SK-N-SH treated with all-trans-retinoic acid at 6 μM for 48 hours (cell line): ENCODE results near the gene GABPA.

Experiments used
- ATAC-seq: fragments of 200-7000 bp; cut with Tn5 transposase; 3 replicates; pipeline ENCODE4 v1.9.1; 2020; ENCODE audit warnings: mild to moderate bottlenecking, moderate library complexity
- ARNTL ChIP-seq: fragments of 450-650 bp; formaldehyde crosslinking; IDR thresholded peaks from 2 replicates; pipeline ENCODE4 v1.5.0; 2020; ENCODE audit warnings: low read depth, mild to moderate bottlenecking, moderate library complexity, borderline replicate concordance
- BACH2 ChIP-seq: fragments of 250-450 bp; sonication (Bioruptor Pico); IDR thresholded peaks from 2 replicates; pipeline ENCODE4 v1.9.0; 2021; ENCODE audit warnings: mild to moderate bottlenecking, borderline replicate concordance
- CSDC2 ChIP-seq: fragments of 250-450 bp; sonication (Bioruptor Pico); IDR thresholded peaks from 2 replicates; pipeline ENCODE4 v1.5.0; 2020; ENCODE audit warnings: mild to moderate bottlenecking, moderate library complexity
- CSRNP3 ChIP-seq: fragments of 250-450 bp; sonication (Bioruptor Pico); IDR thresholded peaks from 2 replicates; pipeline ENCODE4 v1.5.1; 2021; ENCODE audit warnings: mild to moderate bottlenecking, moderate library complexity
- ESRRG ChIP-seq: fragments of 250-450 bp; sonication (Bioruptor Pico); IDR thresholded peaks from 2 replicates; pipeline ENCODE4 v1.6.1; 2021; ENCODE audit warnings: mild to moderate bottlenecking
- GLIS3 ChIP-seq: fragments of 250-450 bp; sonication (Bioruptor Pico); IDR thresholded peaks from 2 replicates; pipeline ENCODE4 v1.5.0; 2020; ENCODE audit warnings: mild to moderate bottlenecking, moderate library complexity
- ISL1 ChIP-seq: fragments of 250-450 bp; sonication (Bioruptor Pico); IDR thresholded peaks from 2 replicates; pipeline ENCODE4 v2.1.2; 2022; ENCODE audit warnings: mild to moderate bottlenecking, moderate library complexity
- OSR1 ChIP-seq: fragments of 250-450 bp; sonication (Bioruptor Pico); IDR thresholded peaks from 2 replicates; pipeline ENCODE4 v1.8.0; 2022; ENCODE audit warnings: moderate library complexity, mild to moderate bottlenecking, inconsistent platforms
- PATZ1 ChIP-seq: fragments of 250-450 bp; sonication (Bioruptor Pico); IDR thresholded peaks from 2 replicates; pipeline ENCODE4 v1.8.0; 2020; ENCODE audit warnings: mild to moderate bottlenecking, moderate library complexity, borderline replicate concordance
- POU6F1 ChIP-seq: fragments of 250-450 bp; sonication (Bioruptor Pico); IDR thresholded peaks from 2 replicates; pipeline ENCODE4 v1.8.0; 2021; ENCODE audit warnings: low read depth, mild to moderate bottlenecking, moderate library complexity, borderline replicate concordance
- PPARA ChIP-seq: fragments of 250-450 bp; sonication (Bioruptor Pico); IDR thresholded peaks from 2 replicates; pipeline ENCODE4 v1.5.0; 2020; ENCODE audit warnings: mild to moderate bottlenecking, borderline replicate concordance
- RARB ChIP-seq: fragments of 250-450 bp; sonication (Bioruptor Pico); IDR thresholded peaks from 2 replicates; pipeline ENCODE4 v1.8.0; 2021; ENCODE audit warnings: mild to moderate bottlenecking, moderate library complexity
- TCF4 ChIP-seq: fragments of 250-450 bp; sonication (Bioruptor Pico); IDR thresholded peaks from 2 replicates; pipeline ENCODE4 v1.8.0; 2021; ENCODE audit warnings: mild to moderate bottlenecking, moderate library complexity, borderline replicate concordance
- TOX ChIP-seq: fragments of 250-450 bp; sonication (Bioruptor Pico); IDR thresholded peaks from 2 replicates; pipeline ENCODE4 v1.8.0; 2021; ENCODE audit warnings: mild to moderate bottlenecking, moderate library complexity, borderline replicate concordance
- ZC3H10 ChIP-seq: fragments of 250-450 bp; sonication (Bioruptor Pico); IDR thresholded peaks from 2 replicates; pipeline ENCODE4 v1.5.1; 2021; ENCODE audit warnings: mild to moderate bottlenecking, moderate library complexity
- ZFP3 ChIP-seq: fragments of 250-450 bp; sonication (Bioruptor Pico); IDR thresholded peaks from 2 replicates; pipeline ENCODE4 v1.5.0; 2020; ENCODE audit warnings: mild to moderate bottlenecking, moderate library complexity
- ZFP30 ChIP-seq: fragments of 450-650 bp; formaldehyde crosslinking; IDR thresholded peaks from 2 replicates; pipeline ENCODE4 v1.5.0; 2022; ENCODE audit warnings: mild to moderate bottlenecking, moderate library complexity
- ZNF565 ChIP-seq: fragments of 450-650 bp; formaldehyde crosslinking; conservative IDR thresholded peaks from 2 replicates; pipeline ENCODE4 v1.5.0; 2020; ENCODE audit warnings: low read depth, mild to moderate bottlenecking, moderate library complexity
- ZNF70 ChIP-seq: fragments of 450-650 bp; formaldehyde crosslinking; IDR thresholded peaks from 2 replicates; pipeline ENCODE4 v1.5.0; 2020; ENCODE audit warnings: mild to moderate bottlenecking, moderate library complexity
- ZNF8 ChIP-seq: fragments of 450-650 bp; formaldehyde crosslinking; IDR thresholded peaks from 2 replicates; pipeline ENCODE4 v1.5.0; 2020; ENCODE audit warnings: mild to moderate bottlenecking, moderate library complexity

GABPA gene

GRCh38 chr21:25737421-25737820 lies 2.6 kb downstream of the GABPA start:
- no peak for ATAC-seq
- no peak for TF ChIP-seq CSDC2 (CRISPR knock-in tag)
- no peak for TF ChIP-seq RARB (CRISPR knock-in tag)
- no peak for TF ChIP-seq GLIS3 (CRISPR knock-in tag)
- TF ChIP-seq OSR1 (CRISPR knock-in tag) = no peak
- no peak for TF ChIP-seq POU6F1
- no peak for TF ChIP-seq PATZ1 (CRISPR knock-in tag)
- no peak for TF ChIP-seq TCF4
- no peak for TF ChIP-seq ZNF70 (CRISPR knock-in tag)
- TF ChIP-seq ZNF565 = no peak

- no peak for TF ChIP-seq ZNF565
- TF ChIP-seq PPARA (CRISPR knock-in tag) = no peak
- no peak for TF ChIP-seq ZFP30 (CRISPR knock-in tag)
- no peak for TF ChIP-seq RARB (CRISPR knock-in tag)
- no peak for TF ChIP-seq ZFP3 (CRISPR knock-in tag)
- no peak for TF ChIP-seq ZC3H10 (CRISPR knock-in tag)
- no peak for TF ChIP-seq ESRRG (CRISPR knock-in tag)
- TF ChIP-seq POU6F1 = no peak
- TF ChIP-seq GLIS3 (CRISPR knock-in tag) = no peak
- TF ChIP-seq TOX (CRISPR knock-in tag) = no peak
- TF ChIP-seq CSRNP3 (CRISPR knock-in tag) = no peak
- no peak for TF ChIP-seq ZNF70 (CRISPR knock-in tag)
- no peak for TF ChIP-seq ISL1
- TF ChIP-seq PATZ1 (CRISPR knock-in tag) = no peak
- ATAC-seq = no peak
Measured at GRCh38 chr21:25742900-25743299, 8.1 kb downstream of the GABPA start.

GRCh38 chr21:25744854-25745253 lies 10.1 kb downstream of the GABPA start:
- TF ChIP-seq BACH2 (no peak), RARB (CRISPR knock-in tag) (no peak), ZNF70 (CRISPR knock-in tag) (no peak), TCF4 (no peak), ESRRG (CRISPR knock-in tag) (no peak)
- ATAC-seq = no peak

- no peak for ATAC-seq
- TF ChIP-seq ISL1 (no peak), TCF4 (no peak), BACH2 (no peak), ZNF8 (no peak), CSDC2 (CRISPR knock-in tag) (no peak), TOX (CRISPR knock-in tag) (no peak), ZNF565 (no peak), ESRRG (CRISPR knock-in tag) (no peak), PATZ1 (CRISPR knock-in tag) (no peak), OSR1 (CRISPR knock-in tag) (no peak), ARNTL (CRISPR knock-in tag) (no peak), ZFP3 (CRISPR knock-in tag) (no peak), GLIS3 (CRISPR knock-in tag) (no peak), ZFP30 (CRISPR knock-in tag) (no peak), PPARA (CRISPR knock-in tag) (no peak), CSRNP3 (CRISPR knock-in tag) (no peak), POU6F1 (no peak), ZNF70 (CRISPR knock-in tag) (no peak)
Measured at GRCh38 chr21:25750085-25750484, 15.3 kb downstream of the GABPA start.
